HG03039 (cell line): ENCODE measurements around the gene RCN1.
"Not testable (repeated sequence)": the region's sequence is repeated elsewhere in the genome, so short reads cannot be mapped to it uniquely, and the experiment has no call there.

ENCODE experiments used
- ATAC-seq: cut with Tn5 transposase; IDR thresholded peaks from one replicate; pipeline ENCODE4 v1.9.1; 2021; ENCODE audit warnings: mild to moderate bottlenecking, moderate library complexity; ENCODE audit not compliant: unreplicated experiment

Gene RCN1

DNA sequence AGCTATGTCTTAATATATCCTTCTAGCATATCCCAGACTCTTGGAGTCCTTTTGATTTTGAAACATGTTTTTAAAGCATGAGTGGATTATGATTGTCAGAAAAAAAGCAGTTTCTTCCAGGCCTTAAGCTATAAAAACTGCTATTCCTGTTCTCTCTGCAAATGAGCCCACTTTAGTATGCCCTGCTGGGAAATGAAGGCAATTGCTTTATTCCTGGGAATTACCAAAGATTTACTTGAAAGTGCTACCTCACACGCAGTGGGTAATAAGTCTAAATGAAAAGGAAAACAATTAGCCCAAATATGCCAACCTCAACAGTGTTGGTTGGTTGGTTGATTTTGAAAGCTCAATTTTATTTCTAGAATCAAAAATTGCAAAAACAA is 17.2 kb upstream of the RCN1 start:
- ATAC-seq: no peak

DNA sequence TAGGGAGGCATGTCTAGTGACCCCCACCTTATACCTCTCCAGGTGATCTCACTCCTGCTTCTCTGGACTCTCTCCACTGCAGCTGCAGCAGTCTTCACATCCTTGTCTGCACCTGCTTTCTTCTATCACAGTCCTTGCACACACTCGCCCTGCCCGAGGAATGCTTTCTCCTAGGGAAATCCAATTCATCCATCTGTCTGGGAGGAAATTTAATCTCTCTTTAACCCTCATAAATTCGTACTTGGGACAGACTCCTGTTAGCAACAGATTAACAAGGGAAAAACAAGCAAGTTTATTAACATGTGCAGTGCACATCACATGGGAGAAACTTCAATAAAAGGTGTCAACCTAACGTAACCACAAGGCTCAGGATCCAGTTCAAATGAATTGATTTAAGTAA is 11.3 kb upstream of the RCN1 start:
- ATAC-seq: no peak

DNA sequence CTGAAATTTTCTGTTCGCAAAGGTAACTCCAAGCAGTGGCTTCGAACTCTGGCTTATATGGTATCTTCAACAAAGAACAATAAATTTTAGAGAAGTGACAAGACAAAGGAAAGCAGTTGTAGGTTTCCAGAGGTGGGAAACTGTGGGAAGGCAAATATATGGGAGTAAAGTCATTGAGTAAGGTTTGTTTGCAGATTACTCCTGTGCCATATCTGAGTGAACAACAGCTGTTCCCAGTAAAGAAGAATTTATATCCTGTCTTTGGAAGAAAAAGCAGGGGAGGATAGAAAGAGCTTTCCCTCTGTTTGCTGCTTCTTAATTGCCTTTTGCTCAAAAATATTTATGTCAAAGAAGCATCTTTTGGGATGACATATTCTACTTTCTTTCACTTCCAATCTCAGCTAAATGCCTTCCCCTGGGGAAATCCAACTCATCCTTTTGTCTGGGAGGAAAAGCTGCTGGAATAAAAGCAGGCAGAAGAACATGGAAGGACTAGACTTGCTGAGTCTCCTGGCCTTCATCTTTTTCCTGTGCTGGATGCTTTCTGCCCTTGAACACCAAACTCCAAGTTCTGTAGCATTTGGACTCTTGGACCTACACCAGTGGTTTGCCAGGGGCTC is 10.4 kb upstream of the RCN1 start:
- ATAC-seq: no peak

DNA sequence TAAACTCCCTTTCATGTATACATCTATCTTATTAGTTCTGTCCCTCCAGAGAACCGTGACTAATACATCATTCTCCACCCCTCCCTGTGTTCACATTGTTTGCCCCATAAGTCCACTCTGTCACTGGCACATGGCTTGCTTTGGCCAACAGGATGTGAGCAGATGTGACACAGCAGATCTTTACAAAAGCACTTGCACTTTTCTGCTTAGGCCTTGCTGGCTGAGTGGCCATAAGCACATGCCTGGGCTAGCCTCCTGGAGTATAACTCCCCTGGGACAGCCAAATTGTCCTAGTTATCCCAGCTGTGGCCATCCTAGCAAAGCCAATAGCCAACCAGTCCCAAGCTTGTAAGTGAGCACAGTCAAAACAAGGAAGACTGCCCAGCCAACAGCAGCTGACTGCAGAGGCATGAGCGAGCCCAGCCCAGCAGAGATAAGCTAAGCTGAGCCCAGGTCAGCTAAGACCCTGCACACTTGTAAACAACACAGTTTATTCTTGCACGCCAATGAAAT is 9.7 kb upstream of the RCN1 start:
- ATAC-seq: no peak

DNA sequence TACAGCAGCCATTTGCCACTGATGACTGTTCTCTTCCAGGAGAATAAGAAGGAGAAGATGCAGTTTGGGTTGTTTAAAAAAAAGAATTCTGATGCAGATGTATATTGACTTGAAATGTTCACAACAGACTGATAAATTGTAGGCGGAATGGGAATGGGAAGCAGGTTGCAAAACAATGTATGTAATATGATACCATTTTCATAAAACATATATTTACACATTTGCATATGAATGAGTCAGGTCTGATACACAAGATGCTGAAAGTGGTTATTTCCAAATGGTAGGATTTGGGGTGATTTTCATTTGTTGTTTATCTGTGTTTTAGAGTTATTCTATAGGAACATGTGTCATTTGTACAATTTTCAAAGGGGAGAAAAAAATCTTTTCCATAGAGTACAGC is 9.0 kb upstream of the RCN1 start:
- ATAC-seq: no peak

DNA sequence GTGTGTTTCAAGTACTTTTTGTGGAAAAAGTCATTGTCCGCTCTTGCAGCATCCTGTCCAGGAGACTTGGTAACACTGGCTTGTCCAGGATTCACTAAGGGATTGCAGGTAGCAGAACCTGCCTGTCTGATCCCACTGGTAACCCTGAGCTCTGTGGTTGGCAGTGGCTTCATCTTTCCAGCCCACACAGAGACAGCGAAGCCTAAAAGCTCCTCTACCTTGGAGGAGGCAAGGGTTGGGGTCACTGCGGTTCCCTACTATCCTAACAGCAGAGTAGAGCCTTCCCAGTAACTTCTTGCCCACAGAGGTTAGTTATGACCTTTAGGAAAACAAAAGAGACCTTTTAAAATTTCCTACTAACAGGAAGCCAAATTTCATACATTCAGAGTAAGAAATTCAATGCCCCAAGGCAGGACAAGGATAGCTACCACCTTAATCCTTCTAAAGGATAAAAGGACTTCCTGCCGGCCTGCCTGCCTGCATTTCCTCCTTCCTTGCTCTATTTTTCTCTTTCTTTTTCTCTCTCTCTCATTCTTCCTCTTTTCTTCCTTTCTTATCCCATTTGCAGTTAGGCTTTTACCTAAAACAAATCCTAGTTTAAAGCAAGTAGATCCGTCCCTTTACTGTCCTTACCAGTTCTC is 8.4 kb upstream of the RCN1 start:
- ATAC-seq: no peak

DNA sequence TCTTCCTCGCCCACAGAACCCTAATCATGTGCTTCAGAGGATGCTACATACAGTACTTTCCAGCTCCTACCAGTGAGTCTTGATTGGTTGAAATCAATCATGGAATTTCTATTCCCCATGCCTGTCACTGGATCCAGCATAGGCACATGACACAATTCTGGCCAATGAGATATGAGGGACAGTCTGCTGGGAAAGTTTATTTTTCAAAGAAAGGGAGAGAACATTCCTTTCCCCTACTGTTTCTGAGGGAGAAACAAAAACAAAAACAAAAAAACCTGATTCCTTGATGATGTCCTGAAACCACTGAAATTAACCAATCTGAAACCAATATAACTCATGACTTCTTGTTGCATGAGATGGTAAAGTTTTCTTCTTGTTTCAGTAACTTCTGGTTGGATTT is 3.3 kb upstream of the RCN1 start:
- ATAC-seq: no peak

DNA sequence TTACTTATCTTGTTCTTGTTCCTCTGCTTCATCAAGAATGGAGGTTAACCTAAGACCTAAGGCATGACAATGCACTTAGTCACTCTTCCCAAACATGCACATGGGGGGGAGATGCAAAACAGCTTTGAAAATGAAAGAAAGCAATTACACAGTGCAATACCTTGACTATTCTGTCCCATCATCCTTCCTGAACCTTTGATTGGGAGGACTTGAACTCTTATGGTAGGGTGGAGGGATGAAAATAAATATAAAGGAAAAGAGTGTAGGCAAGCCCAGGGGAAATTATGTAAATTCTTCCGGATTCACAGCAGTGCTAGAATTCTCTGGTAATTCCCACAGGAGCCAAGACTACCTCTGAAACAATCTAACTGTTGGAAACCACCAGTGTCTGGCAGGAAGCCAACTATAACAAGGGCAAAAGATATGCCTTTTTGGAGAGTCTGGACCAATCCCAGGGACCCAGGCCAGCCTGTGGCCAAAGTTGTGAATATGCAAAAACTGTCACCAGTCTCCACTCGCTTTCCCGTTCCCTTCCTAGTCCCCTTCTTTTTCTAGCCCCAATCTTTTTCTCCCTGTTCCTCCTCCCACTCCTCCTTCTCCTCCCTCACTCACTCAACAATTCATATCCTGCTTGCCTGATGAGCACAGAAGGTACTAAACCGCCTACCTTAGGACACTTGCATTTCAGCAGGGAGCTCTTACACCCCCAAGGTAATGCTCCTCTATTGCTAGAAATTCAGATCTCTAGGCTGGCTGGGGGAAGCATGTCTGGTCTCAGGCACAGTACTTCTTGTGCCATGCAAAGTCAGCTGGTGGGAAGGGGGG is 2.5 kb upstream of the RCN1 start:
- no peak for ATAC-seq

DNA sequence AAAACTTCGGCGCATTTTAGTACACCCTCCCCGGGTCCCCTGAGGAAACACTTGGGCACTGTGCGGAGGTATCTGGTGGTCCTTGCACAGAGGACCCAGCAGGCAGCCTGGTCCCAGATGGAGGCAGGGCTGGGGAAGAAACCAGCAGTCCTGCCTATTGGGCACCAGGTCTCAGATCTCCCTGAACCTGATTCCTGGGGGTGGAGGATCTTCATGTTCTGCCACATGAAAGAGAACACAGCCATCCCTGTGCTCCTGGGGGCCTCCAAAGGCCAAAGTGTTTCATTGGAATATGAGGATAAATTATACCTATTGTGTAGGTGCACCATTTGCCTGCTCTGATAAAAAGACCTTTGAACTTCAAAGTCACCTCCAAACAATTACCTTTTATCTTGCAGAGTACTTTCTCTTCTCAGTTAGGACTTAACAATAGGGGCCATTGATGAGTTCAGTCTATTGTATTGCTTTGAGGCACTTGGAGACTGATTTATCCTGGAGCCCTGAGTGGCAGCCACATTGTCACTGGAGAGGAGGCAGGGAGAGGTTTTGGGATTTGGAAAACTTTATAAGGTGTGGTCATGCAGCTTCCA is 1.8 kb downstream of the RCN1 start:
- no peak for ATAC-seq

DNA sequence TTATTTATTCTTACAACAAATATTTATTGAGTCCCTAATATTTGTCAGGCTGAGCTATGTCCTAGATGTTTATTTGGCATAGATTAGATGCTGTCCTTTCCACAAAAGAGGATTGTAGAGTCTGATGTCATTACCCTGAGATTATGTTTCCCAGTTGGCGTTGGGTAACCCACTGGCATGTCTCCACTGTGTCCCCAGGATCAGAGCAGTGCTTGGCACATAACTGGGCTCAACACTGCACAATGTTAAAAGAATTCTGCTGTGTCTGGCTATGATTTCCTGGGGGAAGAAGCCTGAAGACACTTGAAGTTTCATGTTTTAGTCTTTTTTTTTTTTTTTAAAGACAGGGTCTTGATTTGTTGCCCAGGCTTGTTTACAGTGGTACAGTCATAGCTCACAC is 4.0 kb downstream of the RCN1 start:
- no peak for ATAC-seq

DNA sequence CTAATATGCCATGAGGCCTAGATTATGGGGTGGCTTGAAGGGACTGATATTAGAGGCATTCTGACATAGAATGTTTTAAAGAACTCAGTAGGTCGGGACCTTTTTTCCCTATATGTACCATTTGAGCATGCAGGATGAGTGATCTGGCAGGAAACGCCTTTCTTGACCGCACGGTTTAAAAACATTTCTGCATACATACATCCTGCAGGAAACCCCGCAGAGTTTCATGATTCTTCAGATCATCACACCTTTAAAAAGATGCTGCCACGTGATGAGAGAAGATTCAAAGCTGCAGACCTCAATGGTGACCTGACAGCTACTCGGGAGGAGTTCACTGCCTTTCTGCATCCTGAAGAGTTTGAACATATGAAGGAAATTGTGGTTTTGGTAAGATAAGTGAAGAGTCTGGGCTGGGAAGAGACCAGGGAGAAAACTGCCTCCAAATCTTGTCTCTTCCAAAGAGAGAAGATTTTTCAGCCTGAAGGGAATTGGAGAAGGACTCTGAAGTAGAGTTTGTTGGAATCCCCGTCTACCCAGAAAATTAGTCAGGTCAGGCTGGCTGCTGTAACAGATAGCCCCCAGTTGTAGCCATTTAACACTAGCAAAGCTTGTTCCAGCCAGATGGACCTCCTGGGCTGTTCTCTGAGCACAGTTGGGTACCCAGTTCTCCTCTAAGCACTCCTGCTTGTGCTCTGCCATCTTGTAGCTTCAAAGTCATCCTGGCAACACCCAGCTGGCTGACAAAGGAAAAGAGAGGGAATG is 7.4 kb downstream of the RCN1 start:
- no peak for ATAC-seq

DNA sequence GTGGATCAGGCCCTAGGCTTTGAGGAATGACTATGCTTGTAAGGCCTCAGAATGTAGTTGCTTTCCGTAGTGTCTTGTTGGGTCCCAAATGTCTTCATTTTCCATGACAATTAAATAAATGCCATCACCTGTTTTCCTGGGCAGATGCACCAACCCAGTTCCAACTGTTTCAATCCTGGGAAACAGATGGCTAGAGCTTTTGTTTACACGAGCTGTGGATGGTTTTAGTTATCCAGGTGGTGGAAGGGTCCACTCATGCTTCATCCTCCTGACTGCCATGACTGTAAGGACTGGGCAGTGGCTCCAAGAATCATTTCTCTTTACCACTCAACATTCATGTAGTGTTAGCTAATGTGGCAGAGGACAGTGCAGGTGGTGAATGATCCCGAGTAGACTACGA is 8.6 kb downstream of the RCN1 start:
- ATAC-seq: no peak

DNA sequence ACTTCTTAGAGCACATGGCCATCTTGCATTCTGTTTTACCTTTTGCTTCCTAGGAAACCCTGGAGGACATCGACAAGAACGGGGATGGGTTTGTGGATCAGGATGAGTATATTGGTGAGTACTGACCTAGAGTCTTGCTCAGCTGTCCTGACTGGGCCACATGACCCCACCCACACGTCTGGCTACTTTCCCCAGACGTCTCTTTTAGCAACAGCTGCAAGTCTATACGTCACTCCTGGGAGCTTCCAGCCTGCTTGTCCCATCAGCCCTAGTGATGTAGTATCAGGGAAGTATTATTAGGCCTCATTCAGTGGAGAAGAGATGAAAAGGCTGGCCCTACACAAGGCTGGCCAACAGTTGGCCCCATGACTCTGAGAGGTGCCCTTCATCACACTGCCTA is 9.6 kb downstream of the RCN1 start:
- ATAC-seq: no peak

DNA sequence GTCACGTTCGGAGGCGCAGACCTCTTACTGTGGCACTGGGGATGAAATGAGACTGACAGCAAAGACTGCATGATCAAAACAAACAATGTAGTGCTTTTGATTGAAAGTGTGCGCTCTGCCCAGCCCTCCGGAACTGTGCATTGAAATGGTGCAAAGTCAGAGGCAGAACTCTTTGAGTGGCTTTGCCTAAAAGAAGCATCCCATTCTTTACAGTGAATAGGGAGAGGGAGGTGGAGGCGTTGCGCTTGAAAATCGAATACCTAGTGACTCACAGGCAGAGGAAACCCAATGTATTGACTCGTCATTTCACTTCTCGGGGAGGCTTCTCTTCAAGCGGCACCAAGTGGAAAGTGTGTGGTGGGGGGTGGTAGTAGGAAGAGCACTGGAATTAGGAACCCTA is 10.9 kb downstream of the RCN1 start:
- ATAC-seq: no peak

DNA sequence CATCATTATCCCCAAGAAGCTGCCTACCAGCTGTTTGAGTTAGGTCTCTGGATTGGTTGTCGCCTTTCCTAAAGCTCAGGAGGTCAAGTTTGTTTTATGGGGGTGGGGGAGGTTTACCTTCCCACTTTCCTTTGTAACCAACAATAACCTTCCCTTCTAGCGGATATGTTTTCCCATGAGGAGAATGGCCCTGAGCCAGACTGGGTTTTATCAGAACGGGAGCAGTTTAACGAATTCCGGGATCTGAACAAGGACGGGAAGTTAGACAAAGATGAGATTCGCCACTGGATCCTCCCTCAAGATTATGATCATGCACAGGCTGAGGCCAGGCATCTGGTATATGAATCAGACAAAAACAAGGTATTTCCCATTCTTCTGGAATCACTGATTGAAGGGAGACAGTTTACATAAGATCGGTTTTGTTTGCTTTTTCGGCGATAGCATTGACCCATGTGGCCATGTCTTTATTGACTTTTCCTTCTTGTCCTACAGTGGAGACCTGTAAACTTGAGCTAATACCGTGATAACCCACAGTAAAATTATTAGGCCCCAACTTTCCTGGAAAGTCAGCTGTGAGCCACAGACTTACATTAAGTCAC is 12.3 kb downstream of the RCN1 start:
- not testable (repeated sequence) for ATAC-seq

DNA sequence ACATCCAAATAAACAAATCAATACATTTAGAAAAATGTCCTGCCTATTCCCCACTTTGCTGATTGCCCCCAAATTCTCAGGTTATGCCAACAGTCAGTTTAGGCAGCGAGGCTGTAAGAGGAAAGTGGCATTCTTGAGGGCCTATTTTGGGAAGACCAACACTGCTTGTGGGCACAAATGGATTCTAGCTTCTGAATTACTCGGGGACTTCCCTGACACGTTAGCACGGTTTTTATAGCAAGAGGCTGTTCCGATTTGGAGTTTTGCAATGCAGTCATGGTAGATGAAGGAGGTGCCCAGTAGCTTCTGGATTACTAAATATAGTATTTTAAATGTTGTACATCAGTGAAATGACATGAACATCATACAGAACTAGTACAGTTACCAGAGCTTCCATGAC is 13.1 kb downstream of the RCN1 start:
- ATAC-seq: no peak

DNA sequence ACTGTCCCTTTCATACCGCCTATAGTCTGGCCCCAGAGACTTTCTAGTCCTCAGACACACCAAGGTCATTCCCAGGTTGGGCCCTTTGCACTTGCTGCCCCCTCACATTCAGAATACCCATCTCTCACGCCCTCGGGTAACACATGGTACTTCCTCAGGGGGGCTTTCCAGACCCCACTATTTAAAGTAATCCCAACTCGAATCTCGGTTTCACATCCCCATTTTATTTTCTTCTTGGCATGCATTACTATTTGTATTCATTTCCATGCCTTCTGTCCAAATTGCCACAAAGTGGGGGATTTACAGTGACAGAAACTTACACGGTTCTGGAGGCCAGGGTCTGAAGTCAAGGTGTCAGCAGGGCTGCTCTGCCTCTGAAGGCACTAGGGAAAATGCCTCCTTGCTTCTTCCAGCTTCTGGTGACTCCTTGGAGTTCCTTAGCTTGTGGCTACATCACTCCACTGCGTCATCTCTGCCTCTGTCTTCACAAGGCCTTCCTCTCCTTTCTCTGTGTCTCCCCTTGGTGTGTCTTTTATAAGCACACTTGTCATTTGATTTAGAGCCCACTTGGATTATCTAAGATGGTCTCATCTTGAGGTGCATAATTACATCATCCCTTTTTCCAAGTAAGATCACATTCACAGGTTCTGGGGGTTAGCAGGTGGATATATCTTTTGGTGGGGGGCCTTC is 15.1 kb downstream of the RCN1 start:
- ATAC-seq: peak; percentile 70

DNA sequence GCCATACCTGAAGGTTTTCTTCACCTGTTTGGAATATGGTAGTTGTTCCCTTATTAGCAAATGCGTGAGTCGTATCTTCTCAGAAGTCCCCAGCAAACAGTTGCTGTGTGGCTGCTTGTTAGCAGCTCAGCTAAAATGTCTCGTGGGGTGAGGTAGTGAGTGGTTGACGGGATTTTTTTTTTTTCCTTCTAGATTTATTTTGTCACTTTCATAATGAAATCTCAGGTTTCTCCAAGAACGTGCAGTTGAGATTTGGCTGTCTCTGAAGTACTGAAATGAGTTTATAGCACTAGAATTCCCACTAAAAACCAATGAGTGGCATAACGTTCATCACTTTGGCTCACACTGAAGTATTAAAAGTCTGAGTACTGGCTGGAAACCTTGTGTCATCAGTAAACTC is 16.8 kb downstream of the RCN1 start:
- ATAC-seq: no peak

DNA sequence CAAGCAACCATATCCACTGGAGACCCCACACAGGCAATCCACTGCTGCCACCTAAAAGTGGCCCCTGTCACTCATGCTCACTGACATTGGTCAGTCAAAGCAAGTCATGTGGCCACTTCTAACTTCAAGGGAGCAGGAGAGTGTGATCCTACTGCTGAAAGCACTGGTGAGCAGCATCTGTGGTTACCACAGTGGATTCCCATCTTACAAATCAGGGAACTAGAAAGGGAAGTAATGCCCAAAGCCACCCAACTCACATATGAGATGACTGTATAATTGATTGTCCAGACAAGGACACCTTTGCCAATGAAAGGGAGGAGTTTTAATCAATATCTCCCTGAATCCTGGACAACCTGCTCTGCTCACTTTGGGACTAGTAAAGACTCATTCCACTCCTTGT is 17.7 kb downstream of the RCN1 start:
- ATAC-seq: no peak

DNA sequence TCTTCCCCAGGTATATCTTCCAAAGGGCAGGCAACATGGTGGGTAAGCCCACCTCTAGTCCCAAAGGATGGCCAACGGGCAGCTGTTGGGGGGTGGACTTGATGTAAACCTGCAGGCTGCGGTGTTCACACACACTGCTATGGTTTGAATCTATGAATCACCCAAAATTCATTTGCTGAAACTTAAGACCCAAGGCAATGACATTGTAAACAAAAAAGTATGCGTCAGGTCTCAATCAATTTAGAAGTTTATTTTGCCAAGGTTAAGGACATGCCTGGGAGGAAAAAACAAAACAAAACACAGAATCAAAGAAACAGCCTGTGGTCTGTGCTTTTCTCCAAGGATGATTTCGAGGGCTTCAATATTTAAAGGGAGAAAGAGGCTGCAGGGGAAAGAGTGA is 18.3 kb downstream of the RCN1 start:
- no peak for ATAC-seq
